GM21529 (cell line): Measurements from ENCODE around the gene PTH2.

ENCODE experiments used
- ATAC-seq: cut with Tn5 transposase; IDR thresholded peaks from one replicate; pipeline ENCODE4 v1.9.1; 2021; ENCODE audit not compliant: unreplicated experiment

PTH2 gene

DNA sequence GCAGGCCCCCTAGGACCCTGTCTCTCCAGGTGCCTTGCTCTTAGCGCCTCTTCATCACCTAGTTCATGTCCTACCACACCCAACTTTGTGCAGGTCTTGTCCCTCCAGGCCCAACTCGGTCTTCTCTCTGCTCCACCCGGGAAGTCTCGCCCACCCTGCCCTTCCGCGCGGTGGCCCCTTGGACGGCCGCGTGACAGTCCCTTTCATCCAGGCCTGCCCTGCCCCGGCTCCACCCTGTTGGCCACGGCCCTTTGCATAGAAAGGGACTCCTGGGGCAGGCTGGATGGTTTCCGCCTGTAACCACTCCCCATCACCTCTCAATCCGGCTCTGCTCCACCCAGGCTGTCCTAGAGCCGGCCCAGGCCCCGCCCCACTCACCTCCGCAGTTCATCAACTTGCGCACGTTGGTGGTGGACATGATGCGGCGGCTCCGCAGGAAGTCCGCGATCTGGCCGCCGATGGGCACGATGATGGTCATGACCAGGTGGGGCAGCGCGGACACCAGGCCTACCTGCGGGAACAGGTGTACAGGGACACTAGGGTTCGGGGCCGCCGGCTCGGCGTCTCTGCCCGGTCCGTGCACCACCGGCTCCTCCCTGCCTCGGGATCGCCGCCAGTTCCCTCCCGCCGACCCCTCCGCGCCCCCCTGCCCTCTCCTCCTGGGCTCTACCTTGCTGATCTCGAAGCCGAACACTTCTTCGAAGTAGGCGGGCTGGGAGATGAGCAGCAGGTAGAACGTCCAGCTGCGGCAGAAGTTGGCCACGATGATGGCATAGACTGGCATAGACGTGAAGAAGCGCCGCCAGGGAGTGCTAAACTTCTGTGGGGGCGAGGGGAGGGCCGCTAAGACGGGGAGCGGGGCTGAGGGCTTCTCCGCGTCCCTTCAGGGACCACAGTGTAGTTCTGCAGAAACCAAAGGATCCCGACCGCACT is 9.2 kb upstream of the PTH2 start:
- no peak for ATAC-seq

DNA sequence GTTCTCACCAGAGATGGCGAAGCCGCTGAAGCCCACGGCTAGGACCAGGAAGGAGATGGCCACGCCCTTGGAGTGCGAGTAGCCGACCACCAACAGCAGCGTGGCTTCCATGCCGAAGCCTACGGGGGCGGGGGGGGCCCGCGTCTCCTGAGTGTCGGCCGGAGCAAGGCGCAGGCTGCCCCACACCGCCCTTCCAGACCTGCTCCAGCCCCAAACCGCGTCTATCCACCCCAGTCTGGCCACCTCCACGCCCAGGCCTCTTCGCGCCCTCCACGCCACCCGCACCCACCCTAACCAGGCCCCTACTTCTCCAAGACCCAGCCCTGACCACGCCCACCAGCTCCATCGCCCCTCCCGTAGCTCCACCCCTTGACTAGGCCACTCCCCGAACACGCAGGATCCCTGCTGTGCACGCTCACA is 8.1 kb upstream of the PTH2 start:
- no peak for ATAC-seq

GRCh38 chr19:49430678-49431329 is 7.6 kb upstream of the PTH2 start:
- ATAC-seq, result no peak

DNA sequence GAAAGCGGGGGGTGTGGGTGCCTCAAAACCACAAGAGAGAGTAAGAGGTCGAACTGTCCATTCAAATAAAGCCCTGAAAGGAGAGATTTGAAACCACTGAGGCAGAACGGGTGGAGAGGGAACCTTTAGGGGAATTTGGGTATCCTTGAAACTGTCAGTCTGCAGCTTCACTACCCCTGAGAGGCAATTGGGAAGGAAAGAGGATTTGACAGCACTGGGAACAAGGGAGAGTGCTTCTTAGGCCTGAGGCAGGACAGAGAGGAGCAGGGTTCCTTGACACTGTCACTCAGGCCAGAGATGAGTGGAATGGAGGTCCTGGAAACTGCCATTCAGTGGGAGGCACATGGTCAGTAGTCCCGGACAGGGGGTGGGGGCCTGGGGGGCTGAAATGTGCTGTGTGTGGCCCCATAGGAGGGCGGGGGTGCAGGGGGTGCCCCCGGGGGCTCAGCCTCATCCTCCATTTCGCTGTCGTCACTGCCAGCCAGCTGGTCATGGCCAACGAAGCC is 7.0 kb upstream of the PTH2 start:
- no peak for ATAC-seq

DNA sequence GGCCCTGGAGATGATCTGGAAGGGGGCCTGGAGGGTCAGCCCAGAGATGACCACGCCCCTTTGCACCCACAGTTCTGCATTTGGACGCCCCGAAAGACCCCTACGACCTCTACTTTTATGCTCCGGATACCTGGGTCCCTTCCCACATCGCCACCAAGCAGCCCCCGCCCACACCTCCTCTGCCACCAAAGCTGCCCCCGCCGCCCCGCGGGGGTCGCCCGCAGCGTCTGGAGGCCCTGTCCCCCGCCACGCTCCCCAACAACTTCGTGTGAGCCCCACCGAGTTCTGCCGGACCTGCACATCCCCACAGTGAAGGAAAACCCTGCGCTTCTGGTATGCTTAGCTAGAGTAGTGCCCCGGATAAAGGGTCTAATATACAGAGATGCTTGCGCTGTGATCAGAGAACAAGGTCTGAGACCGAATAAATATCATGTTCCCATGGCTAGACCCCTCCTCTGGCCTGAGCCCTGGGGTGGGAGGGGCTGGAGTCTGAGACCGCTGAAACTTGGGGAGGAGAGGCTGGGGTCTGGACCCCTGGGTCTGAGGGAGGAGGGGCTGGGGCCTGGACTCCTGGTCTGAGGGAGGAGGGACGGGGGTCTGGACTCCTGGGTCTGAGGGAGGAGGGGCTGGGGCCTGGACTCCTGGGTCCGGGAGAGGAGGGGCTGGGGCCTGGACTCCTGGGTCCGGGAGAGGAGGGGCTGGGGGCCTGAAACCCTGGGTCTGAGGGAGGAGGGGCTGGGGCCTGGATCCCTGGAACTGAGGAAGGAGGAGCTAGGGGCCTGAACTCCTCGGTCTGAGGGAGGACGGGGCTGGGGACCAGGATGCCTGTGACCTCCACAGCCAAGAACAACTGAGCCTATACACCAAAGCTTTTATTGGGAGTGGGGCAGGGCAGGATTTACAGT is 5.6 kb upstream of the PTH2 start:
- ATAC-seq, result no peak

GRCh38 chr19:49427855-49428546 is 4.8 kb upstream of the PTH2 start:
- no peak for ATAC-seq

GRCh38 chr19:49427339-49427738 is 4.1 kb upstream of the PTH2 start:
- no peak for ATAC-seq

GRCh38 chr19:49425922-49426592 is 2.8 kb upstream of the PTH2 start:
- ATAC-seq, result no peak

GRCh38 chr19:49425178-49425577 is 1.9 kb upstream of the PTH2 start, which contains the start of gene GFY:
GFY (plus strand) TSS chr19:49425388; CDS start chr19:49426431, 1,043 bp downstream.
- ATAC-seq, result no peak

DNA sequence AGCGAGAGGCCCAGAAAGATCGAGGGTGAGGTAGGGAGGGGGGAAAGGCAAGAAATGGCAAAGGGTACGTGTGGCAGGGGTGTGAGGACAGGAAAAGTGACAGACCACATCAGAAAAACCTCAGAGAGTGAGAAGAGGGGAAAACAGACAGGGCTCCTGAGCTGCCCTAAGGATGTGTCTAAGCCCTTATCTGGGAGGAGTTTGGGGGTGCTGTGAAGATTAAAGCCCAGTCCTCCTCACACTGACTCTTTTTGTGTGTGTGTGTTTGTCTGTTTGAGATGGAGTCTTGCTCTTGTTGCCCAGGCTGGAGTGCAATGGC is 703 bp upstream of the PTH2 start:
- ATAC-seq, result no peak

- no peak for ATAC-seq
Measured at GRCh38 chr19:49422407-49423070, 702 bp downstream of the PTH2 start.

GRCh38 chr19:49421878-49422202 is 1.4 kb downstream of the PTH2 start:
- no peak for ATAC-seq

GRCh38 chr19:49421039-49421877 is 2.0 kb downstream of the PTH2 start:
- no peak for ATAC-seq

DNA sequence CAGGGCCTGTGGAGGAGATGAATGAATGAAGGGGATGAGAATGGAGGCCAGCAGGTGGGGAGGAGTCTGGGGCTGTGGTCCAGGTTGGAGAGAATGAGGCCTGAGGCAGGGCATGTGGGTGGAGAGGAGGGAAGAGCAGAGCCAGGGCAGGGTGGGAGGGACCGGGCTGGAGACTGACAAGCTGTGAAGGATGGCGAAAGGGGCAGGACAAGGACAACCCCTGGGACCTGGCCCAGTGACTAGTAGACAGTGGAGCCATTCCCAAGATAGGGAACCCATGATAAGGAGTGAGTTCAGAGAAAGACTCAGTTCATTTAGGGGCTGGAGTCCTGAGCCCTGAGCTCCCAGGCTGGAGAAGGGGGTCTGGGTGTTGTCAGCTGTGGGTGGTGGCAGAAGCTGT is 3.0 kb downstream of the PTH2 start:
- ATAC-seq, result no peak

- ATAC-seq, result no peak
Measured at GRCh38 chr19:49419173-49419572, 4.1 kb downstream of the PTH2 start.

- ATAC-seq, result no peak
Measured at GRCh38 chr19:49418511-49418910, 4.7 kb downstream of the PTH2 start.

DNA sequence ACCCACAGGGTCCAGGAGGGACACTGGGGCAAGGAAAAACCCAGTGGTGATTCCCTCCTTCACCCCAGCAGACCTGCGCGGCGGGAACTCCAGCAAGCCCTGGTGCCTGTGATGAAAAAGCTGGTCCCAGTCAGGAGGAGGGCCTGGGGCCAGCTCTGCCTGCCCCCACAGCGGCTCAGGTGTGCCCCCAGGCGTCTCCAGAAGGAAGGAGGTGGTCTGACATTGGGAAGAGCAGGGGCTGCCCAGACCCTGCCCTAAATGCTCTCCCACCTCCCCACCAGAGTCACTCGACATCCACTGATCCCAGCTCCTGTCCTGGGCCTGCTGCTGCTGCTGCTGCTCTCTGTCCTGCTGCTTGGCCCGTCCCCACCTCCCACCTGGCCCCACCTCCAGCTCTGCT is 6.2 kb downstream of the PTH2 start:
- ATAC-seq, result no peak

DNA sequence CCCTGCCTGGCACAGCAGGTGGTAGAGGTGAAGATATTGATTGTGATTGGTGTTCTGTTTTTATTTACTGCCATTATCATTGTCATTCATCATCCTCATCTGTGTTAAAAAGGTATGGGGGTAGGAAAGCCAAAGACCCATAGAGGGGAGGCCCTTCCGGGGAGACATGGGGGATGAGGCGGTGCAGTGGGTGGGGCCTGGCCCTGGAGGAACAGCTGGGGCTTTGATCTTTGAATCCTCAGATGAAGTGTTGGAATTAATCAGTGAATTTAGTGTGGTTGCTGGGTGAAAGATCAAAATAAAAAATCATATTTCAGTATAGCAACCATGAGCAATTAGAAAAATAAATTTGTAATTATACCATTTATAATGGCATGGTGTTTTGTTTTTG is 7.4 kb downstream of the PTH2 start:
- ATAC-seq, result no peak
